ENCODE results near the gene C19orf47. TPM values are rescaled to one million over a fixed set of nuclear protein-coding genes. Genes with fewer than 3 reads are reported as not detected.

The C19orf47 gene
- total RNA-seq, 1 donor from 2014 or later: 14.6 TPM

- ChIA-PET CTCF (no interaction called here), POLR2A (no interaction called here)
- intact Hi-C loops (cut with micrococcal nuclease): no loop called here
- Mint-ChIP-seq H3K4me1 (no peaks in the 10 kb centered on the region), H3K36me3 (ENCODE audit: low read depth) (no peaks in the 10 kb centered on the region), H3K27me3 (peaks cover 4% of the 10 kb centered on the region), H3K4me3 (no peak overlapping the region), H3K9me3 (no peaks in the 10 kb centered on the region), H3K27ac (no peak overlapping the region)
- no peak for DNase-seq
- ATAC-seq (ENCODE audit: low read depth): no peak
- TF ChIP-seq CTCF (IDR thresholded peaks at IDR 0.05): no peak
Observed at GRCh38 chr19:40389404-40390083, 41.3 kb upstream of the C19orf47 start.

- no peak for TF ChIP-seq CTCF (IDR thresholded peaks at IDR 0.05)
- POLR2A ChIA-PET: interaction anchor here (0.6 kb wide), 1 partner anchor 298 kb away, joined by 3 read pairs; the partner anchor contains the start of gene ZNF780A
- peaks cover 4% of the 10 kb centered on the region for H3K27me3 Mint-ChIP-seq
- no peaks in the 10 kb centered on the region for H3K36me3 Mint-ChIP-seq (ENCODE audit: low read depth)
- H3K4me3 Mint-ChIP-seq: no peak overlapping the region
- H3K4me1 Mint-ChIP-seq: no peaks in the 10 kb centered on the region
- intact Hi-C loops (cut with micrococcal nuclease): no loop called here
- H3K9me3 Mint-ChIP-seq: no peaks in the 10 kb centered on the region
- no peak for ATAC-seq (ENCODE audit: low read depth)
- no peak overlapping the region for H3K27ac Mint-ChIP-seq
- DNase-seq: no peak
- CTCF ChIA-PET: no interaction called here
Observed at GRCh38 chr19:40388481-40388880, 40.3 kb upstream of the C19orf47 start.

GRCh38 chr19:40387155-40387554 lies 39.0 kb upstream of the C19orf47 start:
- H3K27me3 Mint-ChIP-seq: peaks cover 4% of the 10 kb centered on the region
- no peak overlapping the region for H3K27ac Mint-ChIP-seq
- H3K9me3 Mint-ChIP-seq: no peaks in the 10 kb centered on the region
- no peaks in the 10 kb centered on the region for H3K36me3 Mint-ChIP-seq (ENCODE audit: low read depth)
- no peaks in the 10 kb centered on the region for H3K4me1 Mint-ChIP-seq
- ATAC-seq (ENCODE audit: low read depth) (no peak), DNase-seq (no peak)
- intact Hi-C loops (cut with micrococcal nuclease): no loop called here
- CTCF ChIA-PET: no interaction called here
- POLR2A ChIA-PET: no interaction called here
- H3K4me3 Mint-ChIP-seq: no peak overlapping the region
- no peak for TF ChIP-seq CTCF (IDR thresholded peaks at IDR 0.05)

- CTCF ChIA-PET: no interaction called here
- no peaks in the 10 kb centered on the region for H3K4me1 Mint-ChIP-seq
- H3K27ac Mint-ChIP-seq: no peak overlapping the region
- TF ChIP-seq CTCF (IDR thresholded peaks at IDR 0.05): no peak
- H3K27me3 Mint-ChIP-seq: no peaks in the 10 kb centered on the region
- intact Hi-C loops (cut with micrococcal nuclease): no loop called here
- H3K4me3 Mint-ChIP-seq: no peak overlapping the region
- H3K9me3 Mint-ChIP-seq: no peaks in the 10 kb centered on the region
- POLR2A ChIA-PET: no interaction called here
- ATAC-seq (ENCODE audit: low read depth) (no peak), DNase-seq (no peak)
- peaks cover under 1% of the 10 kb centered on the region for H3K36me3 Mint-ChIP-seq (ENCODE audit: low read depth)
Observed at GRCh38 chr19:40383668-40384248, 35.6 kb upstream of the C19orf47 start.

GRCh38 chr19:40381321-40381720 lies 33.1 kb upstream of the C19orf47 start:
- ChIA-PET CTCF (no interaction called here), POLR2A (no interaction called here)
- H3K27ac Mint-ChIP-seq: no peak overlapping the region
- DNase-seq: no peak
- intact Hi-C loops (cut with micrococcal nuclease): no loop called here
- no peaks in the 10 kb centered on the region for H3K9me3 Mint-ChIP-seq
- H3K4me3 Mint-ChIP-seq: no peak overlapping the region
- no peak for ATAC-seq (ENCODE audit: low read depth)
- H3K27me3 Mint-ChIP-seq: no peaks in the 10 kb centered on the region
- no peaks in the 10 kb centered on the region for H3K4me1 Mint-ChIP-seq
- no peak for TF ChIP-seq CTCF (IDR thresholded peaks at IDR 0.05)
- peaks cover 8% of the 10 kb centered on the region for H3K36me3 Mint-ChIP-seq (ENCODE audit: low read depth)
